ENCODE results near the gene VDR. TPM values are rescaled to one million over a fixed set of nuclear protein-coding genes. Genes with fewer than 3 reads are reported as not detected.
"Not testable (repeated sequence)": the region's sequence is repeated elsewhere in the genome, so short reads cannot be mapped to it uniquely, and the experiment has no call there.

VDR gene
- total and polyA plus RNA-seq, 2 donors (not counting 1 experiment from before 2014, with no cell fraction given) = 0.37 to 0.42 TPM

GRCh38 chr12:47843226-47843980, 61.4 kb downstream of the VDR start:
- Histone ChIP-seq H3K27me3 (replicated peaks in 1 of 4; ENCODE audit: control extremely low read depth in 1 of 4, control insufficient read depth in 3 of 4, insufficient read depth in 4 of 4, low read length in 3 of 4) (peaks cover 0 to 6% (median 0%) of the 10 kb centered on the region in 4 experiments), H3K9ac (ENCODE audit: low read length) (no peak overlapping the region), H4K20me1 (ENCODE audit: control insufficient read depth, insufficient read depth, low read length, poor library complexity, severe bottlenecking) (no peaks in the 10 kb centered on the region), H2AFZ (ENCODE audit: insufficient read depth, low read depth, low read length, poor library complexity, severe bottlenecking) (no peak overlapping the region), H3K36me3 (replicated peaks in 1 of 2; ENCODE audit: control extremely low read depth in 1 of 2, control insufficient read depth in 1 of 2, extremely low read depth in 1 of 2, insufficient read depth in 2 of 2, low read length in 1 of 2) (no peaks in the 10 kb centered on the region), H3K4me3 (ENCODE audit: control extremely low read depth in 1 of 5, extremely low read depth in 1 of 5, insufficient read depth in 1 of 5, low read depth in 2 of 5, low read length in 4 of 5) (no peak overlapping the region), H3K4me2 (replicated peaks; ENCODE audit: low read depth, low read length, poor library complexity, severe bottlenecking) (no peak overlapping the region), H3K4me1 (ENCODE audit: control insufficient read depth in 2 of 2, insufficient read depth in 2 of 2, low read length in 2 of 2) (no peaks in the 10 kb centered on the region), H3K79me2 (ENCODE audit: control insufficient read depth, insufficient read depth, low read length) (no peaks in the 10 kb centered on the region), H3K9me3 (ENCODE audit: control extremely low read depth in 1 of 3, control insufficient read depth in 2 of 3, insufficient read depth in 1 of 3, low read length in 2 of 3) (no peaks in the 10 kb centered on the region), H3K27ac (ENCODE audit: low read length in 2 of 2) (no peak overlapping the region)
- over 99% methylated on average over 12 of the region's 25 CpGs for WGBS (ENCODE audit: insufficient coverage)
- no peak overlapping the region for H3K4me3 Mint-ChIP-seq
- ChIA-PET POLR2A (interaction anchor here (0.7 kb wide), 1 partner anchor 88 kb away, joined by 3 read pairs; no protein-coding TSS in a partner anchor), CTCF (interaction anchor here (3.8 to 23.8 kb wide), 5 partner anchors 12 to 131 kb away, joined by 19 to 1203 read pairs (median 351); partner anchors contain the start of genes HDAC7, RPAP3 and SLC48A1)
- TF ChIP-seq EZH2 (IDR thresholded peaks at IDR 0.05; ENCODE audit: borderline replicate concordance, insufficient read depth, low read depth, low read length, poor library complexity, severe bottlenecking) = no peak
- TF ChIP-seq, protein P1, sequence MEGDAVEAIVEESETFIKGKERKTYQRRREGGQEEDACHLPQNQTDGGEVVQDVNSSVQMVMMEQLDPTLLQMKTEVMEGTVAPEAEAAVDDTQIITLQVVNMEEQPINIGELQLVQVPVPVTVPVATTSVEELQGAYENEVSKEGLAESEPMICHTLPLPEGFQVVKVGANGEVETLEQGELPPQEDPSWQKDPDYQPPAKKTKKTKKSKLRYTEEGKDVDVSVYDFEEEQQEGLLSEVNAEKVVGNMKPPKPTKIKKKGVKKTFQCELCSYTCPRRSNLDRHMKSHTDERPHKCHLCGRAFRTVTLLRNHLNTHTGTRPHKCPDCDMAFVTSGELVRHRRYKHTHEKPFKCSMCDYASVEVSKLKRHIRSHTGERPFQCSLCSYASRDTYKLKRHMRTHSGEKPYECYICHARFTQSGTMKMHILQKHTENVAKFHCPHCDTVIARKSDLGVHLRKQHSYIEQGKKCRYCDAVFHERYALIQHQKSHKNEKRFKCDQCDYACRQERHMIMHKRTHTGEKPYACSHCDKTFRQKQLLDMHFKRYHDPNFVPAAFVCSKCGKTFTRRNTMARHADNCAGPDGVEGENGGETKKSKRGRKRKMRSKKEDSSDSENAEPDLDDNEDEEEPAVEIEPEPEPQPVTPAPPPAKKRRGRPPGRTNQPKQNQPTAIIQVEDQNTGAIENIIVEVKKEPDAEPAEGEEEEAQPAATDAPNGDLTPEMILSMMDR (IDR thresholded peaks at IDR 0.05) = no peak
- ATAC-seq (ENCODE audit: low read depth) (no peak), DNase-seq (no peak)
- no peaks in the 10 kb centered on the region for H3K4me1 Mint-ChIP-seq
- intact Hi-C loops (cut with micrococcal nuclease) = no loop called here
- H3K9me3 Mint-ChIP-seq (ENCODE audit: insufficient read depth) = no peaks in the 10 kb centered on the region
- H3K27me3 Mint-ChIP-seq = no peaks in the 10 kb centered on the region
- no peak overlapping the region for H3K27ac Mint-ChIP-seq

GRCh38 chr12:47842543-47842942, 62.3 kb downstream of the VDR start:
- H3K4me2 ChIP-seq (replicated peaks; ENCODE audit: low read depth, low read length, poor library complexity, severe bottlenecking); H3K36me3 ChIP-seq (replicated peaks in 1 of 2; ENCODE audit: control extremely low read depth in 1 of 2, control insufficient read depth in 1 of 2, extremely low read depth in 1 of 2, insufficient read depth in 2 of 2, low read length in 1 of 2); intact Hi-C loops (cut with micrococcal nuclease); H3K27me3 ChIP-seq (replicated peaks in 1 of 4; ENCODE audit: control extremely low read depth in 1 of 4, control insufficient read depth in 3 of 4, insufficient read depth in 4 of 4, low read length in 3 of 4); H3K4me3 Mint-ChIP-seq; H3K9ac ChIP-seq (ENCODE audit: low read length); H3K4me1 ChIP-seq (ENCODE audit: control insufficient read depth in 2 of 2, insufficient read depth in 2 of 2, low read length in 2 of 2); H2AFZ ChIP-seq (ENCODE audit: insufficient read depth, low read depth, low read length, poor library complexity, severe bottlenecking); H3K27ac Mint-ChIP-seq; H3K9me3 Mint-ChIP-seq (ENCODE audit: insufficient read depth); POLR2A ChIA-PET; H3K27me3 Mint-ChIP-seq; ATAC-seq (ENCODE audit: low read depth); H3K27ac ChIP-seq (ENCODE audit: low read length in 2 of 2); H3K79me2 ChIP-seq (ENCODE audit: control insufficient read depth, insufficient read depth, low read length); H3K4me1 Mint-ChIP-seq; H4K20me1 ChIP-seq (ENCODE audit: control insufficient read depth, insufficient read depth, low read length, poor library complexity, severe bottlenecking); H3K9me3 ChIP-seq (ENCODE audit: control extremely low read depth in 1 of 3, control insufficient read depth in 2 of 3, insufficient read depth in 1 of 3, low read length in 2 of 3); DNase-seq; H3K4me3 ChIP-seq (ENCODE audit: control extremely low read depth in 1 of 5, extremely low read depth in 1 of 5, insufficient read depth in 1 of 5, low read depth in 2 of 5, low read length in 4 of 5): not testable (repeated sequence)
- CTCF ChIA-PET = interaction anchor here (1.2 to 23.8 kb wide), 7 partner anchors 11 to 191 kb away, joined by 3 to 1203 read pairs (median 300); partner anchors contain the start of genes HDAC7, RPAP3, SLC48A1 and TMEM106C
- WGBS (ENCODE audit: insufficient coverage) = 98% methylated on average over 7 of the region's 12 CpGs
